Bone marrow (tissue), 2 donors: ENCODE measurements around the gene TRPM5.

ENCODE experiments used
- DNase-seq, 2 donors: peaks; one replicate each; lab custom pipeline; 2025; lab: John Stamatoyannopoulos, UW

Gene TRPM5

DNA sequence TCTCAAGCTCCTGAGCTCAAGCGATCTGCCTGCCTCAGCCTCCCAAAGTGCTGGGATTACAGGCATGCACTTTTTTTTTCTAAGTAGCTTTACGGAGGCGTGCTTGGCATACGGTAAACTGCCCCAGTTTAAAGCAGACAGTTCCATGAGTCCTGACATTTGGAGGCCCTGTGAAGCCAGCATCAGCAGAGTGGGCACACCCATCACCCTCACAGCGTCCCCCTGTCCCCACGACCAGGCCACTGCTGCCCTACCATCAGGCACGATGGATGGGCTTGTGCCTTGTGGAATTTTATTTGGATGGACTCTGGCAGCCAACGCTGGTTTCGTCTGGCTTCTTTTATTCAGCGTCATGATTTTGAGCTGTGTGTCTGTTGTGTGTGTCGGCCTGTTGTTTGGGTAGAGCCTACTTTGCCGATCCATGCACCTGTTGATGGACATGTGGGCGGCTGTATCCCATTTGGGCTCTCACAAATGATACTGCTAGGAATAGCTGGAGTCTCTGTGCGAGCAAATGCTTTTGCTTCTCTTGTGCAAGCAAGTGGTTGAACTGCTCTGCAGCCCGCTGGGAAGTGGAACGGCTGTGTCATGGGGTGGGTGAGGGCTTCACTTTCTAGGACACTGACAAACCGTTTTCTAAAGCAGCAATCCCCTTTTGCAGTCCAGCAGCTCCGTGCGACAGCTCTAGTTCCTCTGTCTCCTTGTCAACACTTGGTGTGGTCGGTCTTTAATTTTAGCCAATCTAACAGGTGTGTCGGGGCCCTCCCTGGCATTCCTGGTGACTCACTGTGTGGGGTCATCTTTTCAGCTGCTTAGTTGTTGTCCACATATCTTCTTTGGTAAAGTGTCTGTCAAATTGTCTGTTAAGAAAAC lies 24.3 kb upstream of the TRPM5 start:
- DNase-seq = no peak

DNA sequence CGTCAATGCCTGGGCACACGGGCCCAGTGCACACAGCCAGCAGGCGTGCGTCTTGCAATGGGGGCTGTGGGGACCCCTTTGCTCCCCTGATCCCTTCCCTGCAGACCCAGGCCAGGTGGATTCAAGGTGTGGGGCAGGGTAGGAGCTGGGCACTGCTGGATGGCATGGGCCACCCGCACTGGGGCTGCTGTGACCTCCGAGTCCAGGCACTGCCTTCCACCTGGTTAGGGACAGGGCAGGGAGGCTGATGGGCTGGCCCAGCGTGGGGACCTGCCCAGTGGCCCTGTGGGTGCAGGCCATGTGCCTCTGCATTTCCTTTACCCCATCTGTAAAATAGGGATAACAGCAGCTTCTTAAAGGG lies 23.4 kb upstream of the TRPM5 start:
- no peak for DNase-seq

DNA sequence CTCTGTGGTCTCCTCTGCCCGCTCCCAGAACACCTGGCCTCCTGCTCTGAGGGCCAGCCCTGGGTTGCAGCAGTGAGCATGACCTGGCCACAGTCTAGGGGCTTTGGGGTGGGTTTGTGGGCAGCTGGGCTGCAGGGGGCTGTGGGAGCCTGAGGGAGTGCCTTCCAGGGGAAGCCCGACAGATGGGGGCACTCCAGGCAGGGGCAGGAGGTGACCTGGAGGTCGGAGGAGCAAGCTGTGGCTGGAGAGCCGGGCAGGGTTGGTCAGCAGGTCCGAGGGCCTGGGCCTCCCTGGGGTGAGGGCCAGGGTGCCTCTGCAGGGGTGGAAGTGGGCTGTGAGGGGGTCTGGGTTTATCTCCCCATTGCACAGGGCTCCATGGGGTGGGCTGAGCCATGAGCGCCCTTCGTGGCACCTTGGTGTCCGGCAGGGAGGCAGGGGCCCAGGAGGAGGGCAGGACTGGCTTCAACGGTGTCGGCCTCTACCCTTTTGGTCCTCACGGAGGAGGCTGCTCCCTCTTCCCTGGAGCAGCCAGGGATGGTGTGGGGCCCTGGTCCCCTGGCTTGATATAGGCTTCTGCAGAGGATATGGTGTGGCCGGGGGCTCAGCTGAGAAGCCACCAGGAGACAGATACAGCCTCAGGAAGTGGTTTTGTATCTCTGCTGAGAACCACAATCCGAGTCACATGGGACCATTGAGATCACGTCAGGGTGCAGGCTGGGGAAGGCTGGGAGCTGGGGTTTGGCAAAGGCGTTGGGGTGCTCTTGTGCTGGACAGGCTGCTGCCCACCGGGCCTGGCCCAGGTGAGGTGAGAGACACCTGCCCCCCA lies 22.8 kb upstream of the TRPM5 start:
- DNase-seq = peak in 1 of 2 donors; percentile 24

DNA sequence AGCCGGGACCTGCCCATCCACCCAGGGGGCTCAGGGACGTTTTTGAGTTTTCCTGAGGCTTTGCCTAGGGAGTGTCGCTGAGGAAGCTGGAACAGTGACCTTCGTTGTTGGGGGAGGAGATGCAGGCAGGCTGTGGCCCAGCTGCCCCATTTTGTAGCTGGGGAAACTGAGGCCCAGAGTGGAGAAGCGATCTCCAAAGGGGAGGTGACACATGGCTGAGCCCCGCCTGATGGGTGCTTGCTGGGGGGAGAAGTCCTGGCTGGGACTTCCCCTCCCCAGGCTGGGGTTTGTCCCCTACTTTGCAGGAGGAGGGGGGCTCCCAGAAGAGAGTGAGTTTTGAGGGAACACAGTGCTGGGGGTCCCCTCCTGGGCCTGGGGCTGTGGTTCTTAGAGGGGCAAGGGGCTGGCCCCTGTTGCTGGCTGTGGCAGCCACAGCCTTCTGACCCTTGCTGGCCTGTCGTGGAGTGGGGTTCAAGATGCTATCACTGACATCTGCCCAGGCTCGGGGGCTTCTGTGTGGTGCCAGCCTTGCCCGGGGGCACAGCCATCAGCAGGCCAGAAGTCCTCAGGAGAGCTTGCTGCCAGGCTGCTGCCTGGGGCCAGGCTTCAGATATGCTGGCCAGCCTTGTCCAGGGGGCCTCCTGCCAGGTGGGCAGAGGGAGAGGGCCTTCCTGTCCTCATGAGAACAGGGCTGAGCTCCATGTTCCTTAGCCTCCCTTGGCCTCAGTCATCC lies 21.9 kb upstream of the TRPM5 start:
- DNase-seq = no peak

DNA sequence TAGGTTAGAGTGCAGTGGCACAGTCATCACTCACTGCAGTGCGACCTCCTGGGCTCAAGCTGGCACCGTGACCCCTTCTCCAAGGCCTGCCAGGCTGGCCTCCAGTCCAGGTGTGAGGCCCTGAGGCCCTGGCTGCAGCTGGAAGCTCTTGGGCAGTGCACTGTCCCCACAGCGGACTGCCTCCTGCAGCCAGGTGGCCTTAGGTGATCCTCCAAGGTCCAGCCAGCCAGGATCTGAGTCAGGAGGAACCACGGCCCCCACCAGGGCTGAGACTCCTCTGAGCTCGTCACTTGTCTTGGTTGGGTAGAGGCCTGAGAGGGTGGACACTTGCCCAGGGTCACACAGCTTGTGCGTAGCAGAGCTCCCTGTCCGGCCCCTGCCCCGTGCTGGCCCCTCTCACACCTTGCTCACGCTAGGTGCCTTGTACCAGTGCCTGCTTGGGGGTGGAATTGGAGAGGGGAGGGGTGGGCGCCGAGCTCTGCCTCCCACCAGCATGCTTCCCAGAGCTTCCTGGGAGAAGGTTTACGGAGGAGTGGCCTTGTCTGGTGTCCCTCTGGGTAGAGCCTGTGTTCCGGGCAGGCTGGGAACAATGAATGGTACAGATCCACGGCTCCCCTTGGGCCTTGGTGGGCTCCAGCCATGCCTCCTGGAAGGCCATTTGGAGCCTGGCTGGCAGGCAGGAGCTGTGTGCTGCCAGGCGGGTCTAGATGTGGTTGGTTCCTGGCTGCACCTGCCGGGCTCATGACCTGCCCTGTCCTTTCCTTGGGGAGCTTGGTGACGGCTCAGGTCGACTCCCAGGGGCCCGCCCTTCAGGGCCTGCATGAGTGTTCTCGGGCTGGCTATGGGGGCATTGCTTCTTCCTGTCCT lies 21.1 kb upstream of the TRPM5 start:
- no peak for DNase-seq

DNA sequence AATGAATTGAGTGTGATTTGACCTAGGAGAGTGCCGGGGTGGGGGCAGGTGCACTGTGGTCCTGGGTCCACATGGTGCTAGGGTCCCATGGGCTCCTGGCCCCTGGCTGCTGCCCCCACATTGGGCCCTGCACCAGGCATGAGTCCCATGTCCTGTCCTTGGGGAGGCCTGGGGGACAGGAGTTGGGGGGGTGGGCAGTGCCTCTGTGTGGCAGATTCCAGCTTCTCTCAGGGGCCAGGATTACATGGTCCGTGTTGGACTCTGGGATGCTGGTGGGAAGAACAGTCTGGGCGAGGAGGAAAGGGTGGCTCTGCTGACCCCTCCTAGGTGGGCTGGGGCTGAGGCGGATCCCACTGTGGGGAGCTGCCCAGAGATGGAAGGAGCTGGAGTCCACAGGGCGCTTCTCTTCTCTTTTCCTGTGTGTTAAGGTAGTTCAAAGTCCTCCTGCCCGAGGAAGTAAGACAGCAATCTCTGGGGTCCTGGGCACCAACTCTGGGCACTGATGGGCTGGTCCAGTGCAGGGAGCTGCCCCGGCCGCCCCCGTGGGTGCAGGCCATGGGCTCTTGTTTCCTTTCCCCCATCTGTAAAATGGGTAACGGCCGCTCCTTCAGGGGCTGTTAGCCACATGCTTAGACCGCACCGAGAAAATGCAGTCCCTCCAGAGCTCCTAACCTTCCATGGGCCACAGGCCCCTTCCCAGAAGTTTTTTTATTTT lies 20.3 kb upstream of the TRPM5 start:
- DNase-seq = no peak

DNA sequence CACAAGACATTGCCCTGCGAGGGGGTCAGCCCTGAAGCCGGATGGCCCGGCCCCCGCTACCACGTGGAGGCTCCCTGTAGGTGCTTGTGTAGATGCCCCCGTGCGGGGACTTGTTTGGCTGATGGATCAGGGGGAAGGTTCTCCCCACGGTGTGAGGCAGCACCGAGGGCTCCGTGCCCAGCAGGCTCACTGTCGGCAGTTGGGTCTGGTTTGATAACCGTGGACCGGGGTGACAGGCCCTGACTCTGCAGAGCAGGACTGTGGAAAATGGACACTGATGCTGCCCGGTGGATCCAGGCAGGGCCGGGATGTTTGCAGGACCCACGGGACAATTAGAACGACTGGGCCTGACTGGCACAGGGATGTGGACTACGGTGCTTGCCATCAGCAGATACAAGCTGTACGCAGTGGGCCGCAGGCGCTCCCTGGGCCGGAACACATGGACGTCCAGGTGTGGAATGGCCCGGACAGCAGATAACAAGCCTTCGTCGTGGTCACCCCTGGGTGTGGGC lies 19.5 kb upstream of the TRPM5 start:
- DNase-seq = no peak

DNA sequence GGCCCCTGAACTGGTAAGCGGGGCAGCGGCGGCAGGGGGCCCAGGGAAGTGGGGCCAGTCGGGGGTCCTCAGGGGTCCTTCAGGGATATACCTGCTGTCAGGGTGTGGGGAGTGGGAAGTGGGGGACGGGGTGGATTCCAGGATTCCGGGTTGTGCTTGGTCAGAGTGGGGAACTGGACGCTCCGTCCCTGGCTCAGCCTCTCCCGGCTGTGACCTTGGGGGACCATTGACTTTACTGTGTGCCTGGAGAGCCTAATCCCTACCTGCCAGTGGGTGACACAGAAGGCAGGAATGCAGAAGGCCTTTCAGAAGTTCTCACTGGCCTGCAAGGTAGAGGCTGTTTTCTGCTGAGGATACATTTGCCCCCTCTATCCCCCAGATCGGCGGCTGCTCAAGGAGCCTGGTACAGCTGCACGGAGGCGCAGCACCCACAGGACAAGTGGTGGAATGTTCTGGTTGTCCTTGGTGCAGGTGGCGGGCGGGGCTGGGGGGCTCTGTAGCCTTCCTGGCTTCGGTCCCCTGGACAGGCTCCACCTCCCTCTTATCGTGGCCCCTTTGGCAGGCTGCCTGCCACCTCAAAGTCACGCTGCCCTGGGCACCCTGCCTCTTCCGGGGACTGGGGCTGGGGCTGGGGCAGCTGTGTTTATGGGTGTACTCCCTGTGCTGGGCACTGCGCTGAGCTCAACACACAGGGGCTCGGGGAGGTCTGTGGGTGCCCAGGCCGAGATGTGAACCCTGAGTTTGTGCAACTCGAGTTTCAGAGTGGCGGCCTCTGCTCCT lies 18.9 kb upstream of the TRPM5 start:
- no peak for DNase-seq

DNA sequence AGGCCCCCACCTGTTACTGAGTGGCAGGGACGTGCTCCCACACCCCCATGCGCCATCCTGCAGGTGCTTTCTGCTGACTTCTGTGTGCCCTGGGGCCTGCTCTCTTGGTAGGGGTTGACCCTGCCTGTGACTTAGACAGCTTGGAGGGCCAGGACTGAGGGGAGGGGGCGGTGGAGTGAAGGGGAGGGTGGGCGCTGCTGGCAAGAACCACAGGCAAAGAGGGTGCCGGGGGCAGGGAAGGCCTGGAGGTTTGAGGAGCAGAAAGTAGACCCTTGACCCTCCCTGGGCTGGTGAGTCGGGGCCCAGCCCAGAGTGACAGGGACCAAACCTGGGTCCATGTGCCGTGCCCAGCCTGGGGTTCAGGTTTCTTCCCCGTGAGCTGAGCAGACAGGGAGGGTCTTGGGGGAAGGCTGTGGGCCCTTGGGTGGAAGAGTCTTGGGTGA lies 18.2 kb upstream of the TRPM5 start:
- DNase-seq = no peak

DNA sequence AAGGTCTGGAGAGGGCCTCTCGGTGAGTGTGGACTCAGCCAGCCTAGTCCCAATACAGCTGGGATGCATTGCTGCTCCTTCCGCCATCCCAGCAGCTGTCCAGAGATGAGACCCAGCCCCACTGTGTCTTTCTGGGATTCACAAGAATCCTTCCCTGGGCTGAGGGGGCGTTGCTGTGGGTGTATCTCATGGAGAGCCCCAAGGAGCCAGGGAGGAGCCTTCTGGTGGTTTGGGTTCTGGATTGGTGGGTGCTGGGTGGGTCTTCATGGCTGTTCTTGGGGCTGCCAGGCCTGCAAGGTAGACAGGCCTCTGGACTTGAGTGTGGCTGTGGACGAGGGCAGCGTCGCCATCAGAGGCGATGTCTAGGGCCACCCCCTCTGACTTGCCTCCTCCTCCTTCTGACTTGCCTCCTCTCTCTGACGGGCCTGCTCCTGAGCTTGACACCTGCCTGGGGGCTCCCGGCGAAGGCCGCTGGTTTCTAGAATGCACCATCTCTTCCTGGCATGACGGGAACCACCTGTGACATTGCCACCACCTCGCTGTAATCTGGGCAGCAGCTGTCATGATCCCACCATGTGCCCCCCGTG lies 17.7 kb upstream of the TRPM5 start:
- no peak for DNase-seq

DNA sequence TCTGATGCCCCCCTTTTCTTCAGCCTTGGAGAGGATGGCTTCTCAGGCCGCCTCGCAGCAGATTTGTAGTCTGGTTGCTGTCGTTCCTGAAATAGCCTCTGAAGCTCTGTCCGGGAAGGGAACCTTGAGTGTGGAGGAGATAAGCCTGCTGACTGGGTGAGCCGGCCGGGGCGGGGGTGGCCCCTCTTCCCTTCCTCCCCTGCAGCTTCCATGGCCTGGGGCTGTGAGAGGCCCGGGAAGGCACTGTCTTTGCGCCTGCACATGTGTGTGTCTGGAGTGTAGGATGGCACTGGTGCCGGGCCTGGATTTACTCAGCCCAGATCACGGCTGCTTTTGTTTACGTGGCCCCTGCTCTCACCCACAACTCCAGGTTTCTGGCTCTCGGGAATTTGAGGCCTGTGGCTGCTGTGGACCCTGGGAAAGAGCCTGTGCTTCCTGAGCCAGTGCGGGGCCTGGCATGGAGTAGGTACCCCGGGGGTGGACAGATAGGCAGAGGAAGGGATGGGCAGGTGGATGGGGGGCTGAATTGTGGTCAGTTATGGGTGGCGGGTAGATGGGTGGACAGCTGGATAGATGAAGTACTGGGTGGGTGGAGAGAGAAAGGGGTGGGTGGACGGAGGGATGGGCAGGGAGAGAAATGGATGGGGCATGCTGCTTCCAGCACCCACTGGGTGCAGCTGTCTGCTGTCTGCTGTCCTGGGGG lies 17.1 kb upstream of the TRPM5 start:
- DNase-seq = no peak

DNA sequence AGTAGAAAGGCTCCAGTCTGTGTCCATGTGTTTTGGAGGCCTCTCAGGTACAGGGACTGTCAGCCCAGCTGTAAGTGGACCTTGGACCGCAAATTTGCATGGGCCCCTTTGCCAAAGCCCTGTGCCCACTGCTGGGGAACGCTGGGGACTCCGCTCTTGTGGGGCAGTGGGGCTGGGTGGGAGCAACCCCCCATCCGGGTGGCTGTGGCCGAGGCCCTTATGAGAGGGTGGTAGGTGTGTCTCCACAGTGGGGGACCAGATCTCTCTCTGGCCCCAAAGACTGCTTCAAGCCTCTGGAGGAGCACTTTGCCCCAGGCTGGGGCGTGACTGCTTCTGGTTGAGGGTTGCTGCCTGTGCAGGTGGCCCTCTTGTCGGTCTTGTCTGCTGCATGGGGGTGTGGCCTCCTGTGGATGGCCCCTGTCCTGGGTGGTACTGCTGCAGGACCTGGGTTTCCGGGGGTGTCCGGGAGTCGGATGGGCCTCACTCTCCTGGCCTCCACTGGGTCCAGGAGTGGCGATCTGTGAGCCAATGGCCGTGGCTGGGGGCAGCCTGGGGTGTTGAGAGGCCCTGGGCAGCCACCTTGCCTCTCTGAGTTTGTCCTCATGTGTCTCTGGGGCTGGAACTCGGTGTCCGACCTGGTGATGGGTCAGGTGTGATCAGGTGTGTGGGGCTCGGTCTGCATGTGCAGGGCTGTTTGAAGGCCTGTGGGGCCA lies 16.4 kb upstream of the TRPM5 start:
- no peak for DNase-seq

DNA sequence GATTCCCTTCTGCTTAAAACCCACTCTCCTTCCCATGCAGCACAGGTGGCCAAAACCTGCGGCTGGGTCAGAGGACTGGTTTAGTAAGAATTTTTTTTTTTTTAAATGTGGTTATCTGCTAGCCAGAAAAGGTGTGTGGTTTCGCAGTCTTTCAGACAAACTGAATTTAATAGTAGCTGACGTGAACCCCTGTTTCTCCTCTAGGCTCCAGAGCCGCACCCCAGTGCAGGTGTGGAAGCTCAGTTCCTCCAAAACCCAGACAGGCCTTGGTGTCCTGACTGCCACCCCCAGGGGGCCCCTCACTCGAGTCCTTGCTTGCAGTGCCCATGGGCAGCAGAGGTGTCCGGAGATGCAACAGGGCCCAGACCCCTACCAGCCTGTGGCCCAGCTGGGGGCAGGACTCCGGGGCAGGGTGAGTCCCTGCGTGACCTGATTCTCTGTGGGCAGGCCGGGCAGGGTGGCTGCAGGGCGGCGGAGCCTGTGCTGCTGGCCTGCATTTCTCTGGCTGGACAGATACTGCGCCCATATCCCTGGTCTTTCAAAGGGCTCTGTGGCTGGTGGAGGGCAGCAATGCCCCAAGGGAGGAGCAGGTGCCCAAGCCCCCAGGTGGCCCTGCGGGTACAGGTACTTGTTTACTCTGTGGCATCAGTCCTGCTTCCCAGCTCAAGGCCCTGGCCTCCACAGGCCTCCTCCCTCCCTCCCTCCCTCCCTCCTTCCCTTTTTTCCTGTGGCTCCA lies 15.7 kb upstream of the TRPM5 start:
- DNase-seq = no peak

DNA sequence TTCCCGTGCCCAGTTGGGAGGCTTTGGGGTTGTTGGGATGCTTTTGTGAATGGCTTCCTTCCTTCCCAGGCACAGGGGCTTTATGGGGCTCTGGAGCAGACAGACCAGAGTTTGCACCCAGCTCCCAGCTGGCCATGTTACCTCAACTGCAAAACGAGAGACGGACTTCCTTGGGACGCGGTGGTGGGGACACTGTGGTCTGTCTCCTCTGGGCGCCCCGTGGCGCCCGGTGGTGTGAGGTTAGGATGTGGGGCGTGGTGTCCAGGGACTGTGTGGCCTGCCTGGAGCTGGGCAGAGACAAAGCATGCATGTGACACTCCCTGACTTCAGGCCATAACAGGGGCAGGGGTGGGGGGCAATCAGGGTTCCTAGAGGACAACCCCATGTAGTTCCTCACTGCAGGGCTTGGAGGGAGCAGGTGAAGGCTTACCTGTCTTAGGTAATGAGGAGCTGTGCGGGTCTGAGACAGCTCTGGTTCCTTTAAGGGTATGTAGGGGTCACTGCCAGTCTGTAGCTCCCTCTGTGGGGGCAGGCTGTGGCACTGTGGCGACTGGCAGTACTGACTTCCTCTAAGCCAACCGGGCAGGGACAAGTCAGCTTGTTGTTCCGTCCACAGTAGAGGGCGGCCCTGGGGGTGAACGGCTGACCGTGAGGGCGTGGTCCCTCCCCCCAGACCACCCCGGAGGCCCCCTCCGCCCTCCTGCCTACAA lies 14.9 kb upstream of the TRPM5 start:
- no peak for DNase-seq

DNA sequence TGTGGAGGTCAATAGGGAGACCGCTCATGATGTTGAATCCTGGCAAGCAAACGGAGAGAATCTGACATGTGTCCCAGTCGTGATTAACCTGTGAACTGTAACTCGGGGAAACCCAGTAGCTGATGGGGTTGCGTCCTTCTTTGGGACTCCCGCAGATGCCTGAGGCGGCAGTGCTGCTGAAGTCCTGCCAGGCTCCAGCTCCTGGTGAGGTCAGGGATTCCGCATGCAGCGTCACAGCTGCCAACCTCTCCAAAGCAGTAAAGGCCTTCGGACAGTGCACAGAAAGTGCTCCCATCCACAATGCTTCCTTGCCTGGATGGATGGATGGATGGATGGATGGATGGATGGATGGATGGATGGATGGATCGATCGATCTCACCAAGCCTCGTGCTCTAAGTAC lies 14.0 kb upstream of the TRPM5 start:
- DNase-seq = no peak

DNA sequence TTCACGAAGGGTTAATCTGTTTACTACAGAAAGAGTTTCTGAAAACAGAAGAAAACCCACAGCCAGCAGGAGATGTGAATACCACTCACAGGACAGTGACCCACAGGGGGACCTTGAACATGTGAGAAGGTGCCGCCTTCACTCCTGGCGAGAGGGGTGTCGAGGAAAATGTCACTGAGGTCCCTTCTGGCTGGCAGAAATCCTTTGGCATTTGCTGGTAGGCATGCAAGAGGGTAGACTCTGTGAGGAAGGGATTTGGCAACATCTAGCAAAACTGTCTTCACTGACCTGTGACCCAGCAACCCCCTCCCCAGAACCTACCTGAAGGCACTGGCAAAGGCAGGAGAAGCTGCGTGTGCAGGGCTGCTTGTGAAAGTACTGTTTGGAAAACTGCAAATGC lies 9.1 kb upstream of the TRPM5 start:
- no peak for DNase-seq
